Colonic mucosa (tissue), 4 donors: Measurements from ENCODE around the gene PADI4. TPM values are rescaled to one million over a fixed set of nuclear protein-coding genes. Genes with fewer than 3 reads are reported as not detected.

Experiments used
- DNase-seq: peaks from one replicate; pipeline ENCODE4 v3.0.0-alpha.2; 2020
- H3K27ac ChIP-seq: fragments of 200-600 bp; one replicate; pipeline ENCODE4 v1.8.0; 2021
- H3K27me3 ChIP-seq: fragments of 200-600 bp; one replicate; pipeline ENCODE4 v1.8.0; 2021
- H3K36me3 ChIP-seq: fragments of 200-600 bp; one replicate; pipeline ENCODE4 v1.8.0; 2021
- H3K4me1 ChIP-seq: fragments of 200-600 bp; one replicate; pipeline ENCODE4 v1.8.0; 2021; ENCODE audit warnings: mild to moderate bottlenecking
- H3K4me3 ChIP-seq: fragments of 200-600 bp; one replicate; pipeline ENCODE4 v1.8.0; 2021
- H3K9ac ChIP-seq, 2 donors: one replicate each; pipeline ENCODE4 v1.7.0; 2013; ENCODE audit warnings: control low read depth in 2 of 2, low read depth in 2 of 2, low read length in 2 of 2
- H3K9me3 ChIP-seq: fragments of 200-600 bp; one replicate; pipeline ENCODE4 v1.8.0; 2021
- CTCF ChIP-seq: fragments of 200-600 bp; IDR thresholded peaks from one replicate; pipeline ENCODE4 v1.8.0; 2022; ENCODE audit warnings: antibody characterized with exemption, mild to moderate bottlenecking
- intact Hi-C: fragments of 100-400 bp; cut with DNase I; formaldehyde crosslinking; loops from one replicate; pipeline ENCODE4 v1.14.1; 2022
- total RNA-seq, 2 donors: library from RNA; stranded (reverse); fragmentation: NEBNext Ultra II Directional in 1 of 2; extraction: Animal tissue kit (Norgen Biotek cat#: 25700) in 1 of 2; gene quantifications; one replicate each; pipeline ENCODE4 v1.2.1, GENCODE V29; 2021
- donor health status: healthy.
- donor health status: DM: no; HTN: no; CAD: no.
- donor health status: DM: no; HTN: no; CAD: no.

PADI4 gene
- total RNA-seq, 2 donors from 2014 or later = not detected

- DNase-seq = no peak
- no peaks in the 10 kb centered on the region for H3K27me3 ChIP-seq
These were observed 43.8 kb downstream of the PADI4 start for GRCh38 chr1:17351598-17352324.

GRCh38 chr1:17352419-17352909, 44.5 kb downstream of the PADI4 start:
- no peak overlapping the region for H3K4me3 ChIP-seq
- H3K4me1 ChIP-seq = no peaks in the 10 kb centered on the region
- H3K9me3 ChIP-seq = no peaks in the 10 kb centered on the region
- intact Hi-C loops = no loop called here
- no peaks in the 10 kb centered on the region for H3K36me3 ChIP-seq
- TF ChIP-seq CTCF = no peak
- no peaks in the 10 kb centered on the region for H3K27me3 ChIP-seq
- H3K9ac ChIP-seq = no peak overlapping the region
- H3K27ac ChIP-seq = no peak overlapping the region
- DNase-seq = no peak

More at GRCh38 chr1:17351598-17352324, 43.8 kb downstream of the PADI4 start:
- Histone ChIP-seq H3K9me3 (no peaks in the 10 kb centered on the region), H3K27ac (no peak overlapping the region), H3K4me3 (no peak overlapping the region), H3K4me1 (no peaks in the 10 kb centered on the region), H3K9ac (no peak overlapping the region), H3K36me3 (no peaks in the 10 kb centered on the region)
- intact Hi-C loops = no loop called here
- no peak for TF ChIP-seq CTCF

GRCh38 chr1:17355898-17356297, 47.9 kb downstream of the PADI4 start:
- no peaks in the 10 kb centered on the region for H3K4me1 ChIP-seq
- H3K9me3 ChIP-seq = no peaks in the 10 kb centered on the region
- no peak overlapping the region for H3K27ac ChIP-seq
- no peaks in the 10 kb centered on the region for H3K36me3 ChIP-seq
- TF ChIP-seq CTCF = no peak
- no peak overlapping the region for H3K4me3 ChIP-seq
- DNase-seq = no peak
- no peak overlapping the region for H3K9ac ChIP-seq
- intact Hi-C loops = no loop called here
- no peaks in the 10 kb centered on the region for H3K27me3 ChIP-seq

GRCh38 chr1:17356387-17357026, 48.5 kb downstream of the PADI4 start:
- Histone ChIP-seq H3K27me3 (no peaks in the 10 kb centered on the region), H3K9ac (no peak overlapping the region), H3K4me1 (no peaks in the 10 kb centered on the region), H3K4me3 (no peak overlapping the region), H3K36me3 (no peaks in the 10 kb centered on the region), H3K27ac (no peak overlapping the region), H3K9me3 (no peaks in the 10 kb centered on the region)
- intact Hi-C loops = no loop called here
- DNase-seq = no peak
- TF ChIP-seq CTCF = no peak

- H3K27ac ChIP-seq = no peak overlapping the region
- H3K36me3 ChIP-seq = no peaks in the 10 kb centered on the region
- H3K9me3 ChIP-seq = no peaks in the 10 kb centered on the region
- no peak overlapping the region for H3K9ac ChIP-seq
- no peaks in the 10 kb centered on the region for H3K27me3 ChIP-seq
- H3K4me3 ChIP-seq = no peak overlapping the region
- no peaks in the 10 kb centered on the region for H3K4me1 ChIP-seq
- no peak for DNase-seq
- no peak for TF ChIP-seq CTCF
- intact Hi-C loops = no loop called here
These were observed 50.6 kb downstream of the PADI4 start for GRCh38 chr1:17358557-17358956.
